Fibroblast of villous mesenchyme (primary cell): ENCODE measurements around the gene IRF2. TPM values are rescaled to one million over a fixed set of nuclear protein-coding genes. Genes with fewer than 3 reads are reported as not detected.

Experiments used
- DNase-seq: peaks from one replicate; pipeline ENCODE4 v3.0.0-alpha.2; 2010; ENCODE audit warnings: low read depth
- H3K4me3 ChIP-seq: 2 replicates; pipeline ENCODE4 v1.5.1; 2011; ENCODE audit warnings: low read depth, mild to moderate bottlenecking, low read length
- total RNA-seq: library from RNA; depleted of rRNA; stranded (reverse); fragments of >200 nt; gene quantifications from 2 replicates; pipeline ENCODE4 v1.2.3, GENCODE V29; 2012
- TF ChIP-seq, protein P1 (sequence below): IDR thresholded peaks from 2 replicates; pipeline ENCODE4 v1.5.1; 2012; ENCODE audit warnings: low read depth, mild to moderate bottlenecking, low read length; ENCODE audit not compliant: insufficient read depth

Gene IRF2
- total RNA-seq, 1 donor: 42.3 TPM

GRCh38 chr4:184400891-184401290 is 73.5 kb downstream of the IRF2 start:
- no peak overlapping the region for H3K4me3 ChIP-seq
- TF ChIP-seq, protein P1, sequence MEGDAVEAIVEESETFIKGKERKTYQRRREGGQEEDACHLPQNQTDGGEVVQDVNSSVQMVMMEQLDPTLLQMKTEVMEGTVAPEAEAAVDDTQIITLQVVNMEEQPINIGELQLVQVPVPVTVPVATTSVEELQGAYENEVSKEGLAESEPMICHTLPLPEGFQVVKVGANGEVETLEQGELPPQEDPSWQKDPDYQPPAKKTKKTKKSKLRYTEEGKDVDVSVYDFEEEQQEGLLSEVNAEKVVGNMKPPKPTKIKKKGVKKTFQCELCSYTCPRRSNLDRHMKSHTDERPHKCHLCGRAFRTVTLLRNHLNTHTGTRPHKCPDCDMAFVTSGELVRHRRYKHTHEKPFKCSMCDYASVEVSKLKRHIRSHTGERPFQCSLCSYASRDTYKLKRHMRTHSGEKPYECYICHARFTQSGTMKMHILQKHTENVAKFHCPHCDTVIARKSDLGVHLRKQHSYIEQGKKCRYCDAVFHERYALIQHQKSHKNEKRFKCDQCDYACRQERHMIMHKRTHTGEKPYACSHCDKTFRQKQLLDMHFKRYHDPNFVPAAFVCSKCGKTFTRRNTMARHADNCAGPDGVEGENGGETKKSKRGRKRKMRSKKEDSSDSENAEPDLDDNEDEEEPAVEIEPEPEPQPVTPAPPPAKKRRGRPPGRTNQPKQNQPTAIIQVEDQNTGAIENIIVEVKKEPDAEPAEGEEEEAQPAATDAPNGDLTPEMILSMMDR: no peak
- no peak for DNase-seq

GRCh38 chr4:184400375-184400870 is 73.9 kb downstream of the IRF2 start:
- H3K4me3 ChIP-seq: no peak overlapping the region
- TF ChIP-seq, protein P1: peak; percentile 44
- DNase-seq: peak; percentile 91

DNA sequence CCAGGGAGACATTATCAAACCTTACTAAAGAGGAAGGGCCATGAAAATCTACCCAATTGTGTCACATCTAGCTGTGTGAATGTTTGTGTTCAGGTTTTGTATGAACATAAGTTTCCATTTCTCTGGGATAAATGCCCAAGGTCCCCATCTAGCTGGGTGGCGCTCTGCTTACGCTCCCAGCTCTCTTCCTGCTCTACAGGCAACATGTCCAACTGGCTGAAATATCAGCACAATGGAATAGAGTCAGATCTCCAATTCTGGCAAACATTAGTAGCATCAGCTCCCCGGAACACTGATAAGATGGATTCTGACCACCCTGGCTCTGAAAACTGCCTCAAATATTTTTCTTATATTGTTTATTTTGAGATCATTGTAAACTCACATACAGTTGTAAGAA is 74.8 kb downstream of the IRF2 start:
- no peak for DNase-seq
- H3K4me3 ChIP-seq: no peak overlapping the region
- TF ChIP-seq, protein P1: no peak

GRCh38 chr4:184398741-184399511 is 75.4 kb downstream of the IRF2 start:
- TF ChIP-seq, protein P1: no peak
- no peak for DNase-seq
- H3K4me3 ChIP-seq: no peak overlapping the region

- TF ChIP-seq, protein P1: no peak
- no peak overlapping the region for H3K4me3 ChIP-seq
- no peak for DNase-seq
Observed at GRCh38 chr4:184397516-184398163, 76.7 kb downstream of the IRF2 start.

DNA sequence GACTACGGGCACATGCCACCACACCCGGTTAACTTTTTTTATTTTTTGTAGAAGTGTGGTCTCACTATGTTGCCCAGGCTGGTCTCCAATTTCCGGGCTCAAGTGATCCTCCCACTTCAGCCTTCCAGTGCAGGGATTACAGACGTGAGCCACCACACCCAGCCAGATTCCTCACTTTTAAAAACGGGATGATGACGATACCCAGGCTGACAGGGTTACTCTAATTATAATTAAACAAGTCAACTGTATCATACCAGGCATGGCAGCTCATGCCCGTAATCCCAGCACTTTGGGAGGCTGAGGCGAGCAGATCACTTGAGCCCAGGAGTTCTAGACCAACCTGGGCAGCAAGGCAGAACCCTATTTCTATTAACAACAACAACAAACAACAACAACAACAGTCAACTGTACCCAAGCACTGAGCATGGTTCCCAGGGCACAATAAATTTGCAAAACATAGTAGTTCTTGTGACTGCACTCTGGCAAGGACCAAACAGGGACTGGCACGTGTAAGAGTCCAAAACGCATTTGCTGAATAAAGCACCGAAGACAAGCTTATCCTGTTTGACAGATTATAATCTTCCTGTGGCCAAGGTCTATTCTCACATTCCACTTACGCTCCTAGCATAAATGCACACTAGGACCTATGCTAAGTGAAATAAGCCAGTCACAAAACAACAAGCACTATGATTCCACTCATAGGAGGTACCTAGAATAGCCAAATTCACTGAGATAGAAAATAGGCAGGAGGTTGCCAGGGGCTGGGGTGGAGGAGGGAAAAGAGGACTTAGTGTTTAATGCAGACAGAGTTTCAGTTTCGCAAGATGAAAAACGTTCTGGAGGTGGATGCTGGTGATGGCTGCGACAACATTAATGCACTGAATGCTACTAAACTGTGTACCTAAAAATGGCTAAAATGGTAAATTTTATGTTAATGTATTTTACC is 77.5 kb downstream of the IRF2 start:
- H3K4me3 ChIP-seq: no peak overlapping the region
- TF ChIP-seq, protein P1: no peak
- peak; percentile 36 for DNase-seq
